AG09309 (cell line): ENCODE data around the gene GRHPR.

Experiments
- DNase-seq: peaks from one replicate; pipeline ENCODE4 v3.0.0-alpha.2; 2010; ENCODE audit warnings: low read depth
- H3K4me3 ChIP-seq: 2 replicates; pipeline ENCODE4 v1.5.1; 2011; ENCODE audit warnings: mild to moderate bottlenecking, low read depth, low read length, moderate library complexity; ENCODE audit not compliant: control insufficient read depth
- CTCF ChIP-seq: IDR thresholded peaks from 2 replicates; pipeline ENCODE4 v1.5.1; 2011; ENCODE audit warnings: mild to moderate bottlenecking, low read depth, low read length, inconsistent platforms; ENCODE audit not compliant: insufficient read depth, control insufficient read depth; ENCODE audit errors: missing control alignments

GRHPR gene

GRCh38 chr9:37398464-37399025, 24.0 kb upstream of the GRHPR start:
- no peak overlapping the region for H3K4me3 ChIP-seq
- TF ChIP-seq CTCF = no peak
- DNase-seq = no peak

- no peak for TF ChIP-seq CTCF
- DNase-seq = no peak
- H3K4me3 ChIP-seq = no peak overlapping the region
Measured at GRCh38 chr9:37399336-37399735, 23.2 kb upstream of the GRHPR start.

- H3K4me3 ChIP-seq = no peak overlapping the region
- TF ChIP-seq CTCF = no peak
- no peak for DNase-seq
Measured at GRCh38 chr9:37404590-37404989, 17.9 kb upstream of the GRHPR start.

- DNase-seq = no peak
- no peak overlapping the region for H3K4me3 ChIP-seq
- no peak for TF ChIP-seq CTCF
Measured at GRCh38 chr9:37405350-37405749, 17.1 kb upstream of the GRHPR start.

- no peak for DNase-seq
- H3K4me3 ChIP-seq = no peak overlapping the region
- TF ChIP-seq CTCF = no peak
Measured at GRCh38 chr9:37405764-37406380, 16.6 kb upstream of the GRHPR start.

- DNase-seq = no peak
- H3K4me3 ChIP-seq = no peak overlapping the region
Measured at GRCh38 chr9:37406603-37407401, 15.7 kb upstream of the GRHPR start.

More at GRCh38 chr9:37406603-37407401, 15.7 kb upstream of the GRHPR start:
- TF ChIP-seq CTCF = no peak
